SU-DHL-6 (cell line): ENCODE measurements around the gene SPTBN1.

Experiments
- H2AFZ ChIP-seq: fragments of 200-600 bp; sonication (generic); 2 replicates; pipeline ENCODE4 v1.6.1; 2014; ENCODE audit warnings: low read depth, mild to moderate bottlenecking, moderate library complexity, mixed read lengths, antibody characterized with exemption, low read length; ENCODE audit not compliant: severe bottlenecking
- H3F3A ChIP-seq: fragments of 200-600 bp; shearing (Covaris generic); 2 replicates; pipeline ENCODE4 v1.6.0; 2016; ENCODE audit warnings: antibody characterized with exemption, mild to moderate bottlenecking; ENCODE audit not compliant: insufficient read depth
- H3K27ac ChIP-seq: fragments of 200-600 bp; sonication (generic); 2 replicates; pipeline ENCODE4 v1.5.1; 2016; ENCODE audit warnings: low read depth, mild to moderate bottlenecking, low read length, moderate library complexity, mixed read lengths
- H3K27me3 ChIP-seq: fragments of 200-600 bp; sonication (generic), shearing (Covaris generic); 2 replicates; pipeline ENCODE4 v1.6.0; 2014; ENCODE audit warnings: mild to moderate bottlenecking, low read length
- H3K36me3 ChIP-seq: fragments of 200-600 bp; sonication (generic); 2 replicates; pipeline ENCODE4 v1.6.1; 2014; ENCODE audit warnings: mild to moderate bottlenecking, low read length, mixed read lengths
- H3K4me2 ChIP-seq: fragments of 300-600, 200-600 bp; shearing (Covaris generic), sonication (generic); 2 replicates; pipeline ENCODE4 v1.6.0; 2014; ENCODE audit warnings: low read length, low read depth, mild to moderate bottlenecking; ENCODE audit not compliant: poor library complexity, severe bottlenecking
- H3K4me3 ChIP-seq: fragments of 200-600 bp; sonication (generic); 2 replicates; pipeline ENCODE4 v1.5.1; 2014; ENCODE audit warnings: antibody characterized with exemption, low read length, mild to moderate bottlenecking, mixed read lengths; ENCODE audit not compliant: insufficient read depth, poor library complexity, severe bottlenecking
- H3K79me2 ChIP-seq: fragments of 200-600 bp; sonication (generic); 2 replicates; pipeline ENCODE4 v1.6.1; 2014; ENCODE audit warnings: mild to moderate bottlenecking, low read length, moderate library complexity; ENCODE audit not compliant: insufficient read depth
- H3K9ac ChIP-seq: fragments of 200-600 bp; sonication (generic); 2 replicates; pipeline ENCODE4 v1.7.0; 2014; ENCODE audit warnings: mild to moderate bottlenecking, low read length
- H3K9me2 ChIP-seq: fragments of 200-600 bp; sonication (generic); replicated peaks from 2 replicates; pipeline ENCODE4 v1.6.1; 2014; ENCODE audit warnings: low read length; ENCODE audit not compliant: insufficient read depth
- H3K9me3 ChIP-seq: fragments of 200-600 bp; sonication (generic); 2 replicates; pipeline ENCODE4 v1.6.1; 2014; ENCODE audit warnings: low read length, mixed read lengths; ENCODE audit not compliant: insufficient read depth
- H4K20me1 ChIP-seq: fragments of 200-600 bp; sonication (generic); 2 replicates; pipeline ENCODE4 v1.6.1; 2014; ENCODE audit warnings: low read depth, mild to moderate bottlenecking, antibody characterized with exemption, low read length, moderate library complexity, mixed read lengths
- EZH2phosphoT487 ChIP-seq: fragments of 200-600 bp; sonication (generic), shearing (Covaris generic); conservative IDR thresholded peaks from 2 replicates; pipeline ENCODE4 v1.6.1; 2018; ENCODE audit warnings: mild to moderate bottlenecking, antibody characterized with exemption, low read length, moderate library complexity, mixed read lengths
- TF ChIP-seq, protein P1 (sequence below): fragments of 200-600 bp; sonication (generic); IDR thresholded peaks from one replicate; pipeline ENCODE4 v1.5.1; 2017; ENCODE audit warnings: antibody characterized with exemption, mild to moderate bottlenecking, low read length, moderate library complexity; ENCODE audit not compliant: insufficient read depth, poor library complexity, severe bottlenecking

Gene SPTBN1

DNA sequence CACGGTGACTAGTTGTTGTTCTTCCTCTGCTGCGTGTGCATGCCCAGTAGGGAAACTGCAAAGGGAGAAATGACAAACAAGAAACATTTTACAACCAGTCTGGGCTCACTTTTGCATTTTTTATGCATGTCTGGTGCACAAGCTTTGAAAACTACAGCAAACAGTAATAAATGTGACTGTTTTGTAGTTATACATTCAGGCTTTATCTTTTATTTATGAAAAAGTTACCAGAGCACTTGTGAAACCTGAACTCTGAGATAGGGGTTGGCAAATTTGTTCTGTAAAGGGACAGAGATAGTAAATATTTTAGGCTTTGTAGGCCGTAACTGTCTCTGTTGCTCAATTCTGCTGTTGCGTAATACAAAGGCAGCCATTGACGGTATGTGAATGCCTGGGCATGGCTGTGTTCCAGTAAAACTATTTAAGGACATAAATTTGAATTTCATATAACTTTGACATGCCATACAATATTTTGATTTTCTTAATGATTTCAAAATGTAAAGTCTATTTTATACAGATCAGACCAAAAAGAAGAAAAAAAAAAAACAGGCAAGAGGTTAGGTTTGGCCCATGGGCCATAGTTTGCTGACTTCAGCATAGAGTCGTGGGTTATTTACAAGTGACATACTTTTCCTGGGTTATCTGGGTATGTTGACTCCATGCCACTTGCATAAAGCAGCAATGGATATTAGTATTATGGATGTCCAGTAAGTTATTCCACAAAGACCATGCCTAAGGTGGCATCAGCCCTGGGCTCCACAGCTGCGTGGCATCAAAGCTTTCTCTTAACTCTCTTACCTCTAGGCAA is 213.8 kb downstream of the SPTBN1 start:
- H3F3A ChIP-seq, result no peaks in the 10 kb centered on the region
- H3K36me3 ChIP-seq, result no peaks in the 10 kb centered on the region
- no peaks in the 10 kb centered on the region for H3K27me3 ChIP-seq
- H3K9me2 ChIP-seq, result no peaks in the 10 kb centered on the region
- H3K4me3 ChIP-seq, result no peak overlapping the region
- H3K4me2 ChIP-seq, result no peak overlapping the region
- no peak overlapping the region for H2AFZ ChIP-seq
- no peak overlapping the region for H3K27ac ChIP-seq
- H3K9me3 ChIP-seq, result no peaks in the 10 kb centered on the region
- H3K79me2 ChIP-seq, result no peaks in the 10 kb centered on the region
- no peaks in the 10 kb centered on the region for H4K20me1 ChIP-seq
- no peak for TF ChIP-seq EZH2phosphoT487
- TF ChIP-seq, protein P1, sequence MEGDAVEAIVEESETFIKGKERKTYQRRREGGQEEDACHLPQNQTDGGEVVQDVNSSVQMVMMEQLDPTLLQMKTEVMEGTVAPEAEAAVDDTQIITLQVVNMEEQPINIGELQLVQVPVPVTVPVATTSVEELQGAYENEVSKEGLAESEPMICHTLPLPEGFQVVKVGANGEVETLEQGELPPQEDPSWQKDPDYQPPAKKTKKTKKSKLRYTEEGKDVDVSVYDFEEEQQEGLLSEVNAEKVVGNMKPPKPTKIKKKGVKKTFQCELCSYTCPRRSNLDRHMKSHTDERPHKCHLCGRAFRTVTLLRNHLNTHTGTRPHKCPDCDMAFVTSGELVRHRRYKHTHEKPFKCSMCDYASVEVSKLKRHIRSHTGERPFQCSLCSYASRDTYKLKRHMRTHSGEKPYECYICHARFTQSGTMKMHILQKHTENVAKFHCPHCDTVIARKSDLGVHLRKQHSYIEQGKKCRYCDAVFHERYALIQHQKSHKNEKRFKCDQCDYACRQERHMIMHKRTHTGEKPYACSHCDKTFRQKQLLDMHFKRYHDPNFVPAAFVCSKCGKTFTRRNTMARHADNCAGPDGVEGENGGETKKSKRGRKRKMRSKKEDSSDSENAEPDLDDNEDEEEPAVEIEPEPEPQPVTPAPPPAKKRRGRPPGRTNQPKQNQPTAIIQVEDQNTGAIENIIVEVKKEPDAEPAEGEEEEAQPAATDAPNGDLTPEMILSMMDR, result no peak
- H3K9ac ChIP-seq, result no peak overlapping the region

DNA sequence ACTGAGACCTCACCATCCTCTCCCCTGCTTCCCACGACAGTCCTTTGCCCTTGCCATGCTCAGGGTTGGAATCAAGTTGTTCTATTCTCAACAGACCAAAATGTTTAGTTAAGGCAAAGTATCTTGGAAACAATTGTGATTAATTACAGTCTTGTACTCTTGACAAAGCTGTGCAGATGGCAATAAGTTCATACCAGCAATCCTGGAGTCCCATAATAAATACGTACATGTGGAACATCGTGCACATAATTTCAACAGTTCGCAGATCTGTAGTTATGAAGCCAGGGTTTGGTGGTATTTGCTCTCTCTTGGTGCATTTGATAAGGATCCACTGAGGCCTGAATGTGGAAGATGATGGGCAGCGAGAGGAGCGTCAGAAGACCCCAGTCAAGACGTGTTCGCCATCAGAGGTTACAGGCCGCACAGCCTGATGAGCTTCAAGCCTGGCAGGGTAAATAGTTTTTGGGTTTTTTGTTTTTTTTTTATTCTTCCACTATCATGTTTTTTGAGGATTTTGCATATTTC is 214.4 kb downstream of the SPTBN1 start:
- H3F3A ChIP-seq, result no peaks in the 10 kb centered on the region
- no peak overlapping the region for H2AFZ ChIP-seq
- no peaks in the 10 kb centered on the region for H3K9me3 ChIP-seq
- H3K9ac ChIP-seq, result no peak overlapping the region
- no peak overlapping the region for H3K27ac ChIP-seq
- H3K27me3 ChIP-seq, result no peaks in the 10 kb centered on the region
- no peak for TF ChIP-seq EZH2phosphoT487
- TF ChIP-seq, protein P1, result no peak
- H3K79me2 ChIP-seq, result no peaks in the 10 kb centered on the region
- no peaks in the 10 kb centered on the region for H4K20me1 ChIP-seq
- H3K36me3 ChIP-seq, result no peaks in the 10 kb centered on the region
- H3K4me2 ChIP-seq, result no peak overlapping the region
- no peaks in the 10 kb centered on the region for H3K9me2 ChIP-seq
- no peak overlapping the region for H3K4me3 ChIP-seq

DNA sequence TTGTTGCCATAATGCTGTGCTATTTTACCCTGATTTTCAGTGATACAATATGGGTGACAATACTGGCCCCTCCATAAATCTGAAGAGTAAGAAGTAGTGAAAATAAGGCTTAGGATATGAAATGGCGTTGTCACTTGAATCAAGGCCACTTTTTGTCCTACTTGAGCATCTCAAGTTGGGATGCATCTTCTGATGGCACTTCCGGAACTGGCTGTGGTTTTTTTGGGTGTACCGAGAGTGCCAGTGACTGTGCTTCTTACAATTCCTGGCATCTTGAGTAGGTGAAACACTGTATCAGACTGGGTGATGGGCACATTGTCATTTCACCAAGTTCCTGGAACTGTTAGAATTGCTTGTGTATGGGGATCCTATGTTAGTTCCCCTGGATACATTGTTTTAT is 214.9 kb downstream of the SPTBN1 start:
- H3K36me3 ChIP-seq, result no peaks in the 10 kb centered on the region
- H3K4me2 ChIP-seq, result no peak overlapping the region
- no peak overlapping the region for H3K4me3 ChIP-seq
- TF ChIP-seq EZH2phosphoT487, result no peak
- TF ChIP-seq, protein P1, result no peak
- no peaks in the 10 kb centered on the region for H3K79me2 ChIP-seq
- H3K9me2 ChIP-seq, result no peaks in the 10 kb centered on the region
- H4K20me1 ChIP-seq, result no peaks in the 10 kb centered on the region
- no peaks in the 10 kb centered on the region for H3F3A ChIP-seq
- no peak overlapping the region for H3K27ac ChIP-seq
- no peak overlapping the region for H2AFZ ChIP-seq
- H3K27me3 ChIP-seq, result no peaks in the 10 kb centered on the region
- no peak overlapping the region for H3K9ac ChIP-seq
- H3K9me3 ChIP-seq, result no peaks in the 10 kb centered on the region
